Pancreas (tissue), 10 donors: ENCODE measurements around the gene YEATS2. TPM values are rescaled to one million over a fixed set of nuclear protein-coding genes. Genes with fewer than 3 reads are reported as not detected.

ENCODE experiments used
- ATAC-seq, 4 donors: fragments of 200-7000 bp; cut with Tn5 transposase; one replicate each; pipeline versions ENCODE4 v1.8.0 to v1.9.1; 2020; ENCODE audit warnings: mild to moderate bottlenecking in 4 of 4, moderate library complexity in 4 of 4
- DNase-seq, 6 donors: peaks; one replicate each; pipeline ENCODE4 v3.0.0-alpha.2; 2020
- FAIRE-seq: peaks from 2 replicates; lab custom pipeline; 2012; peaks lifted over from hg19 to GRCh38; lab: Jason Lieb, UNC
- H3K27ac ChIP-seq, 4 donors: fragments of 200-600 bp; sonication (generic); 1 replicate in 3 of 4; 2 replicates in 1 of 4; pipeline versions ENCODE4 v1.5.0 to v1.8.0; 2020
- H3K27me3 ChIP-seq, 4 donors: fragments of 200-600 bp; one replicate each; pipeline ENCODE4 v1.8.0; 2021
- H3K36me3 ChIP-seq, 3 donors: fragments of 200-600 bp; sonication (generic) in 1 of 3; one replicate each; pipeline versions ENCODE4 v1.5.0 to v1.8.0; 2020 to 2021
- H3K4me1 ChIP-seq, 3 donors: fragments of 200-600 bp; one replicate each; pipeline ENCODE4 v1.8.0; 2021
- H3K4me3 ChIP-seq, 4 donors: fragments of 200-600 bp; sonication (generic) in 2 of 4; one replicate each; pipeline versions ENCODE4 v1.5.0 to v1.8.0; 2020 to 2021
- H3K9me3 ChIP-seq, 4 donors: fragments of 200-600 bp; one replicate each; pipeline ENCODE4 v1.8.0; 2021
- WGBS, 2 donors: extraction: QIAGEN DNeasy Blood & Tissue Kit; methylation state at CpG; one replicate each; pipeline ENCODE4 v1.1.7; 2013; 5-methylcytosine and 5-hydroxymethylcytosine counted together
- intact Hi-C, 3 donors: fragments of 100-400 bp; cut with DNase I; formaldehyde crosslinking; loops; one replicate each; pipeline versions ENCODE4 v1.11.1 to v1.14.2; 2022
- polyA plus RNA-seq, 2 donors: library from polyadenylated mRNA; stranded (reverse); fragments of 200-250 nt; gene quantifications; one replicate each; pipeline ENCODE4 v1.2.3, GENCODE V29; 2013
- total RNA-seq, 6 donors: library from RNA; stranded (reverse); fragmentation: NEBNext Ultra II Directional in 4 of 6; extraction: Animal tissue kit (Norgen Biotek cat#: 25700) in 4 of 6; gene quantifications; one replicate each; pipeline versions ENCODE4 v1.2.1 to v1.2.4, GENCODE V29; 2021 to 2023
- TF ChIP-seq, protein P1 (sequence below), 4 donors: fragments of 200-600 bp; sonication (generic) in 3 of 4; IDR thresholded peaks; one replicate each; pipeline versions ENCODE4 v1.5.0 to v1.8.0; 2021; ENCODE audit warnings: antibody characterized with exemption in 4 of 4
- donor health status: healthy with polysubstance abuse.
- donor health status: DM: no; HTN: no; CAD: no; lungs with moderate emphysema.
- donor health status: DM: no; HTN: no; CAD: no.
- donor health status: control.
- donor health status: control.
- donor health status: Bipolar disorder and iron deficiency.
- donor health status: DM: yes; HTN: yes; CAD: no.
- donor health status: DM: no; HTN: no; CAD: no.
- donor health status: DM: no; HTN: no; CAD: no.
- donor health status: DM: yes; HTN: yes; CAD: no.

The YEATS2 gene
- total and polyA plus RNA-seq, 8 donors, result 5.7 to 12.8 (median 6.4) TPM

DNA sequence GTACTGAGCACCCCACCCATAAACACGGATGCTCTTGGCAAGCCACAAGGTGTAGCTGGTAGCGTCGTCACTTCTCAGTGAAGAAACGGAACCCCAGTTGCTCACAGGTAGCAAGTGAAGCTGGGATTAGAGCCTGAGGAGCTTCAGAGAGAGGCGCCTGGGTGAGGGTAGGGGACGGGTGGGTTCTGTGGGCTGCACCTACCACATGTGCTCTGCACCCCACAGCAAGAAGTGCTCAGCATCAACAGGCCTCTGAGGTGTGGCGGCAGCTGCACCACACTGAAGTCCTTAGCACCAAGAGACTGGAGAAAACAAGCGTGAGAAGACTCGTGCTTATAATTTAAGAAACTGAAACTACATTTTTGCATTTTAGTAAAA, 118.0 kb downstream of the YEATS2 start:
- ATAC-seq (no peak), FAIRE-seq (no peak), DNase-seq (no peak)
- 79 to 89% methylated on average over 9 of the region's 9 CpGs for WGBS, 2 donors
- no peak overlapping the region for H3K4me3 ChIP-seq
- TF ChIP-seq, protein P1, sequence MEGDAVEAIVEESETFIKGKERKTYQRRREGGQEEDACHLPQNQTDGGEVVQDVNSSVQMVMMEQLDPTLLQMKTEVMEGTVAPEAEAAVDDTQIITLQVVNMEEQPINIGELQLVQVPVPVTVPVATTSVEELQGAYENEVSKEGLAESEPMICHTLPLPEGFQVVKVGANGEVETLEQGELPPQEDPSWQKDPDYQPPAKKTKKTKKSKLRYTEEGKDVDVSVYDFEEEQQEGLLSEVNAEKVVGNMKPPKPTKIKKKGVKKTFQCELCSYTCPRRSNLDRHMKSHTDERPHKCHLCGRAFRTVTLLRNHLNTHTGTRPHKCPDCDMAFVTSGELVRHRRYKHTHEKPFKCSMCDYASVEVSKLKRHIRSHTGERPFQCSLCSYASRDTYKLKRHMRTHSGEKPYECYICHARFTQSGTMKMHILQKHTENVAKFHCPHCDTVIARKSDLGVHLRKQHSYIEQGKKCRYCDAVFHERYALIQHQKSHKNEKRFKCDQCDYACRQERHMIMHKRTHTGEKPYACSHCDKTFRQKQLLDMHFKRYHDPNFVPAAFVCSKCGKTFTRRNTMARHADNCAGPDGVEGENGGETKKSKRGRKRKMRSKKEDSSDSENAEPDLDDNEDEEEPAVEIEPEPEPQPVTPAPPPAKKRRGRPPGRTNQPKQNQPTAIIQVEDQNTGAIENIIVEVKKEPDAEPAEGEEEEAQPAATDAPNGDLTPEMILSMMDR (IDR thresholded peaks at IDR 0.05), result no peak
- H3K9me3 ChIP-seq, result no peaks in the 10 kb centered on the region
- peaks cover 3 to 8% (median 7%) of the 10 kb centered on the region in 3 donors for H3K4me1 ChIP-seq
- no peaks in the 10 kb centered on the region for H3K27me3 ChIP-seq
- intact Hi-C loops, result no loop called here
- H3K27ac ChIP-seq, result no peak overlapping the region
- H3K36me3 ChIP-seq, result peaks cover 0 to 2% (median 0%) of the 10 kb centered on the region in 3 donors

DNA sequence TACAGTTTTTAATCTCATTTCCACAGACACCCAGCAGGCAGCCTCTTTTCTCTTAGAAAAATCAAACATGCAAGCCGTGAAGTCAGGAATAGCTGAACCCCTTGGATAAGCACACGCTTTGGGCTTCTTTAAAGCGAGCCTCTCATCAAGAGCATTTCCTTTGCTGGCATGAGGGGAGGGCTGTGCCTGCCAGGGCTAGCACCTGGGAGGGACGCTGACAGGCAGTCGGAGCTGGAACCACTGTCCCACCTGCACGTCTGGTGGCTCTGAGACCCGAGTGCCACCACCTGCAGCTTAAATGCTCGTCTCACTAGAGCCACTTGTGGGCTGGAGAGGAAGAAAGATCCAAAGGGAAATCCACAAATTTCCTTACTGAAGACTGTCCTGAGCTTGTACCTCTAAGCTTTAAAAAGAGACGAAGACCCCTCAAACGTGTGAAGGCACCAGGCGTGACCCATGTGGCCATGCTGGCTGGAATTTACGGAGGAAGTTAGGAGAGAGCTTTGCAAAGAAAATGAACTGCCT, 118.4 kb downstream of the YEATS2 start:
- TF ChIP-seq, protein P1 (IDR thresholded peaks at IDR 0.05), result no peak
- no peak overlapping the region for H3K4me3 ChIP-seq
- ATAC-seq (no peak), FAIRE-seq (no peak), DNase-seq (no peak)
- H3K9me3 ChIP-seq, result no peaks in the 10 kb centered on the region
- WGBS, 2 donors, result 87 to 90% methylated on average over 12 of the region's 12 CpGs
- H3K27ac ChIP-seq, result no peak overlapping the region
- H3K4me1 ChIP-seq, result peaks cover 0 to 7% (median 6%) of the 10 kb centered on the region in 3 donors
- peaks cover 0 to 2% (median 0%) of the 10 kb centered on the region in 3 donors for H3K36me3 ChIP-seq
- no peaks in the 10 kb centered on the region for H3K27me3 ChIP-seq
- intact Hi-C loops, result no loop called here

DNA sequence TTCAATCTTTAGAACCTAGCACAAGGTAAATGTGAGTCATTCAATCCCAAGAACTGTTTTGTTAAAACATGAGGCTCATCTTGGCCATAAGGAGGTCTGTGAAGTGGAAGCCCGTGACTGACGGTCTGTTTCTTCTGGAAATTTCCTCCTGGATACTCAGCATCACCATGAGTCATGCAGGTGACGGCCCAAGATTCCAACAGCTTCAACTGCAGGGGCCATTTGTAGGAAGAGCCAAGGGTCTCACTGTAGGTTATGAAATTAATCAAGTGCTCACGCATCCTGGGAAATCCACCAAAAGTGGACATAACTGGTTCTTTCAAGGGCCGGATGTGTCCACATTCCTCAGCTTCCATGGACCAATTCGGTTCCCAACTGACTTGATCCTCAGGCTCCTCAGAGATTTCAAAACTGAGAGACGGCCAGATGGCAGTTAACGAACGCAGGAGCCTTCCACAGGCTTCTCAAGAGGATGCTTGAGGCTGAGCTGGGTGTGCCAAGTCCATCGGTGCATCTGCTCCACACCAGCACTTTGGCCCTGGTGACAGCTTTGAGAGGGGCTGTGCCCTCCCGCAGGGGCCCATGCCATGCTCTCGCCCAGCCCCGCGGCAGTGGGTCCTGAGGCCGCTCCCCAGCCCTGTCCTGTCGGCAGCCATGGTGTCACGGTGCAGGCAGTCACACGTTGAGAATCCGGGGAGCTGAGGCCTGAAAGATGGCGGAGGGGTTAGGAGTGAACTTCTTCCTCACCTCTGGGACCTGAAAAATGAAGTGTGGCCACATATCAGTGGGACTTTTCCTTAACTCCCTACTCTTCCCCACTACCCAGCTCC, 119.3 kb downstream of the YEATS2 start:
- TF ChIP-seq, protein P1 (IDR thresholded peaks at IDR 0.05), result no peak
- ATAC-seq (no peak), DNase-seq (no peak), FAIRE-seq (no peak)
- Histone ChIP-seq H3K4me1 (no peaks in the 10 kb centered on the region), H3K9me3 (no peaks in the 10 kb centered on the region), H3K36me3 (peaks cover 0 to 2% (median 0%) of the 10 kb centered on the region in 3 donors), H3K27me3 (no peaks in the 10 kb centered on the region), H3K4me3 (no peak overlapping the region), H3K27ac (no peak overlapping the region)
- 88 to 95% methylated on average over 20 of the region's 20 CpGs for WGBS, 2 donors
- intact Hi-C loops, result no loop called here

DNA sequence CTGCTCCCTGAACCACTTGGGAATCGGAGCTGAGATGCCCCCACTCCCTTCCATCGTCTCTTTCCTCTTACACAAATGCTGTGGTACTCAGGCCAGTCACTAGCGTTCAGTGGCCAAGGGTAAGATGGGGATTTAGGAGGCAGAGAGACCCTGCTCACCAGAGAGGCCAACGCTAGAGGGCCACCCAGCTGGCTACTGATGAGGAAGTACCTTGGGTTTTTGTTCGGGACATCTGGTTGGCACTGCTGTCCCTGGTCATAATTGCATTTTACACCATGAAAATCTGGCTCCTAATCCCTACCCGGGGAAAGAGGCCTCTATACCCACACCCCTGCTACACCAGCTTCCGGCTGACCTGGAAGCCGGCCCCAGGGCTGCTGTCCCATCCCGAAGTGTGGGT, 120.0 kb downstream of the YEATS2 start:
- peaks cover 0 to 2% (median 0%) of the 10 kb centered on the region in 3 donors for H3K36me3 ChIP-seq
- H3K27ac ChIP-seq, result no peak overlapping the region
- DNase-seq (no peak), FAIRE-seq (no peak), ATAC-seq (no peak)
- intact Hi-C loops, result no loop called here
- H3K4me3 ChIP-seq, result no peak overlapping the region
- TF ChIP-seq, protein P1 (IDR thresholded peaks at IDR 0.05), result no peak
- H3K4me1 ChIP-seq, result no peaks in the 10 kb centered on the region
- H3K9me3 ChIP-seq, result no peaks in the 10 kb centered on the region
- 92 to 96% methylated on average over 9 of the region's 9 CpGs for WGBS, 2 donors
- no peaks in the 10 kb centered on the region for H3K27me3 ChIP-seq
